Measurements from ENCODE around the gene MYO7A.
"Not testable (repeated sequence)": the region's sequence is repeated elsewhere in the genome, so short reads cannot be mapped to it uniquely, and the experiment has no call there.

Gene MYO7A

GRCh38 chr11:77093987-77094840, 33.8 kb upstream of the MYO7A start:
- no peak for TF ChIP-seq CTCF (IDR thresholded peaks at IDR 0.05; ENCODE audit: low read length, missing control alignments)
- H3K4me3 ChIP-seq (replicated peaks; ENCODE audit: low read depth, low read length) = no peak overlapping the region

GRCh38 chr11:77094841-77095365, 33.1 kb upstream of the MYO7A start:
- no peak for TF ChIP-seq CTCF (IDR thresholded peaks at IDR 0.05; ENCODE audit: low read length, missing control alignments)

More at GRCh38 chr11:77093987-77094840, 33.8 kb upstream of the MYO7A start:
- DNase-seq (ENCODE audit: low read depth) = no peak

GRCh38 chr11:77095551-77096490, 32.2 kb upstream of the MYO7A start:
- TF ChIP-seq CTCF (IDR thresholded peaks at IDR 0.05; ENCODE audit: low read length, missing control alignments) = no peak
- no peak overlapping the region for H3K4me3 ChIP-seq (replicated peaks; ENCODE audit: low read depth, low read length)
- DNase-seq (ENCODE audit: low read depth) = no peak

More at GRCh38 chr11:77094841-77095365, 33.1 kb upstream of the MYO7A start:
- DNase-seq (ENCODE audit: low read depth) = no peak
- H3K4me3 ChIP-seq (replicated peaks; ENCODE audit: low read depth, low read length) = no peak overlapping the region

GRCh38 chr11:77096591-77097019, 31.4 kb upstream of the MYO7A start:
- no peak for TF ChIP-seq CTCF (IDR thresholded peaks at IDR 0.05; ENCODE audit: low read length, missing control alignments)
- no peak overlapping the region for H3K4me3 ChIP-seq (replicated peaks; ENCODE audit: low read depth, low read length)
- no peak for DNase-seq (ENCODE audit: low read depth)

- H3K4me3 ChIP-seq (replicated peaks; ENCODE audit: low read depth, low read length); DNase-seq (ENCODE audit: low read depth): not testable (repeated sequence)
Measured at GRCh38 chr11:77097180-77097579, 30.9 kb upstream of the MYO7A start.

GRCh38 chr11:77100166-77101042, 27.6 kb upstream of the MYO7A start:
- TF ChIP-seq CTCF (IDR thresholded peaks at IDR 0.05; ENCODE audit: low read length, missing control alignments) = no peak
- no peak overlapping the region for H3K4me3 ChIP-seq (replicated peaks; ENCODE audit: low read depth, low read length)
- no peak for DNase-seq (ENCODE audit: low read depth)

Data from fibroblast of pulmonary artery (primary cell).